MCF 10A (cell line): ENCODE results near the gene SH3RF1. TPM values are rescaled to one million over a fixed set of nuclear protein-coding genes. Genes with fewer than 3 reads are reported as not detected.

Source experiments
- BruUV-seq: library from RNA; stranded (reverse); fragments of 400-500 nt; replicated peaks from 2 replicates; lab custom pipeline; 2021; lab: Mats Ljungman, UMichigan
- CTCF ChIA-PET: fragments of 300-600 bp; sonication (Branson Sonifier 250); formaldehyde crosslinking; extraction: SDS; loops from one replicate; lab custom pipeline; 2021; ENCODE audit warnings: antibody characterized with exemption, inconsistent platforms; lab: Yijun Ruan, JAX
- POLR2A ChIA-PET: fragments of 300-600, 350-650 bp; sonication (Branson Sonifier 250); formaldehyde crosslinking; extraction: SDS; loops from one replicate; lab custom pipeline; 2020; ENCODE audit warnings: antibody characterized with exemption, inconsistent platforms; lab: Yijun Ruan, JAX
- DNase-seq: peaks from one replicate; pipeline ENCODE4 v3.0.0-alpha.2; 2018; ENCODE audit not compliant: unreplicated experiment
- H3K27ac Mint-ChIP-seq: one replicate; pipeline ENCODE4 v1.8.0; 2022; ENCODE audit warnings: mild to moderate bottlenecking, low read depth, mixed read lengths; ENCODE audit not compliant: unreplicated experiment
- H3K27me3 Mint-ChIP-seq: one replicate; pipeline ENCODE4 v1.8.0; 2022; ENCODE audit warnings: mixed read lengths; ENCODE audit not compliant: insufficient read depth, unreplicated experiment
- H3K36me3 Mint-ChIP-seq: one replicate; pipeline ENCODE4 v1.8.0; 2022; ENCODE audit warnings: mild to moderate bottlenecking, moderate library complexity, mixed read lengths; ENCODE audit not compliant: insufficient read depth, unreplicated experiment
- H3K4me1 Mint-ChIP-seq: one replicate; pipeline ENCODE4 v1.8.0; 2022; ENCODE audit warnings: mixed read lengths; ENCODE audit not compliant: insufficient read depth, unreplicated experiment
- H3K4me3 Mint-ChIP-seq: one replicate; pipeline ENCODE4 v1.8.0; 2022; ENCODE audit warnings: mild to moderate bottlenecking, moderate library complexity, mixed read lengths; ENCODE audit not compliant: unreplicated experiment
- H3K9me3 Mint-ChIP-seq: one replicate; pipeline ENCODE4 v1.8.0; 2022; ENCODE audit warnings: mixed read lengths; ENCODE audit not compliant: unreplicated experiment
- intact Hi-C: fragments of 100-400 bp; cut with micrococcal nuclease; formaldehyde crosslinking; loops from 2 replicates; pipeline ENCODE4 v1.14.1; 2022
- total RNA-seq: library from RNA; stranded (reverse); gene quantifications from 2 replicates; pipeline ENCODE4 v1.2.3, GENCODE V29; 2022
- TF ChIP-seq, protein P1 (sequence below): fragments of 200-600 bp; IDR thresholded peaks from one replicate; pipeline ENCODE4 v1.8.0; 2022; ENCODE audit warnings: antibody characterized with exemption, mild to moderate bottlenecking; ENCODE audit not compliant: unreplicated experiment

Gene SH3RF1
- total RNA-seq, 1 experiment from 2014 or later: 17.4 TPM

DNA sequence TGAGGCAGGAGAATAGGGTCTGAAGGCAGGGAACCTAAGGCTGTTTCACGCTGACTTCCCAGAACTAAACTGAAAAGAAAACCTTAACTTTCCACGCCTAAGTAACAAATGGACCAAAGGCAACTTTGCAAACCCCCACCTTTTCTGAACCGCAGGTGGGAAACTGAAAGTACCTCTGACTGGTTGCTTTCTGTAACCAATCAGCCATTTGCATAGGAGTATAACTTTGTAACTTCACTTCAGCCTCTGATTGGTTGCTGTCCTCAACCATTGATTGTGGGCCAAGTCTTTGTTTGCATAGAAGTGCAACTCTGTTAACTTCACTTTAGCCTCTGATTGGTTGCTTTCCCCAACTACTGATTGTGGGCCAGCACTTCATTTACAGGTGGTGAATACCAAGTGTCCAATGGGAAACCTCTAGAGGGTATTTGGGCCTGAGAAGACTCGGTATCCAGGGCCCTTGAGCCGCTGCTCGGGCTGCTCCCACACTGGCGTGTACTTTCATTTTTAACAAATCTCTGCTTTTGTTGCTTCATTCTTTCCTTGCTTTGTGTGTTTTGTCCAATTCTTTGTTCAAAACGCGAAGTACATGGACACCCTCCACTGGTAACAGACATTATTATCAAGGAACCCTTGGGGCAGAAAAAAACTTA lies 139.1 kb downstream of the SH3RF1 start:
- Mint-ChIP-seq H3K9me3 (no peaks in the 10 kb centered on the region), H3K36me3 (peaks cover 16% of the 10 kb centered on the region), H3K27me3 (no peaks in the 10 kb centered on the region), H3K4me3 (no peak overlapping the region), H3K27ac (no peak overlapping the region), H3K4me1 (no peaks in the 10 kb centered on the region)
- BruUV-seq: no TSS peak
- POLR2A ChIA-PET: no interaction called here
- intact Hi-C loops: no loop called here
- TF ChIP-seq, protein P1, sequence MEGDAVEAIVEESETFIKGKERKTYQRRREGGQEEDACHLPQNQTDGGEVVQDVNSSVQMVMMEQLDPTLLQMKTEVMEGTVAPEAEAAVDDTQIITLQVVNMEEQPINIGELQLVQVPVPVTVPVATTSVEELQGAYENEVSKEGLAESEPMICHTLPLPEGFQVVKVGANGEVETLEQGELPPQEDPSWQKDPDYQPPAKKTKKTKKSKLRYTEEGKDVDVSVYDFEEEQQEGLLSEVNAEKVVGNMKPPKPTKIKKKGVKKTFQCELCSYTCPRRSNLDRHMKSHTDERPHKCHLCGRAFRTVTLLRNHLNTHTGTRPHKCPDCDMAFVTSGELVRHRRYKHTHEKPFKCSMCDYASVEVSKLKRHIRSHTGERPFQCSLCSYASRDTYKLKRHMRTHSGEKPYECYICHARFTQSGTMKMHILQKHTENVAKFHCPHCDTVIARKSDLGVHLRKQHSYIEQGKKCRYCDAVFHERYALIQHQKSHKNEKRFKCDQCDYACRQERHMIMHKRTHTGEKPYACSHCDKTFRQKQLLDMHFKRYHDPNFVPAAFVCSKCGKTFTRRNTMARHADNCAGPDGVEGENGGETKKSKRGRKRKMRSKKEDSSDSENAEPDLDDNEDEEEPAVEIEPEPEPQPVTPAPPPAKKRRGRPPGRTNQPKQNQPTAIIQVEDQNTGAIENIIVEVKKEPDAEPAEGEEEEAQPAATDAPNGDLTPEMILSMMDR: no peak
- CTCF ChIA-PET: no interaction called here
- no peak for DNase-seq

DNA sequence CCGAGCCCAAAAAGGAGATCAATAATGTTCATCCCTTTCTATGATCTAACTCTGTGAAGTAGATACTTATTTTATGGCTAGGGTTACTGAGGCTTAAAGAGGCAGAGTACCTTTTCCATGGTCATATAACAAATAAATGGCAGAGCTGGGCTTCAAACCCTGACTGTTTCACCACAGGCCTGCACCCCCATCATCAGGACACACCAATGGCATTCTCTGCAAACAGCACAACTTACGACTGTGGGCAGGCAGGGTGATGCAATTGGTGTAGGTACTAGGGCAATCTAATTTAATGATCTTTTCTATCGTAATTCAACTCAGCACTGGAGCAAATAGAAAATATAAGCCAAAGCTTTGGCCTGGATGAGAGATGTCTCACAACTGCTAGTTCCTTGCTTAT lies 141.9 kb downstream of the SH3RF1 start:
- CTCF ChIA-PET: interaction anchor here (0.7 to 1.0 kb wide), 3 partner anchors 104 to 364 kb away, joined by 3 to 4 read pairs (median 3); no protein-coding TSS in a partner anchor

DNA sequence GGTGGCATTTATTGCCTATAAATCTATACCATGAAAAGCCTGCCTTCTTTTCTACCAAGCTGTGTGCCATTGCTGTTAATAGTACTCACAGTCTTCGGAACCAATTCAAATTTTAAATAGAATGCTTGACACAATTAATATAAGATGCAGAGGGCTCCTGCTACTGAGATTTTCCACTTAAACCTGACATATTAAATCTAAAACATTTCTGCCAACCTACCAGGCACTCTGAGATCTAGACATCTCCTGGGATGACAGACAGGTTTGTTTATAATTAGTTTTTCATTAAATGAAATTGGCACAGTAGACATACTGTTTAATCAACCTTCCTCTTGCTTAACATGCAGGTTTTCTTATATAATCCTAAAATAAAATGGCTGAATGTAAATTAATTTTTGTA lies 143.4 kb downstream of the SH3RF1 start:
- TF ChIP-seq, protein P1: no peak
- ChIA-PET CTCF (no interaction called here), POLR2A (interaction anchor here (0.6 to 0.7 kb wide), 2 partner anchors 13 to 48 kb away, joined by 3 read pairs; no protein-coding TSS in a partner anchor)
- no peak overlapping the region for H3K4me3 Mint-ChIP-seq
- peaks cover 17% of the 10 kb centered on the region for H3K36me3 Mint-ChIP-seq
- no TSS peak for BruUV-seq
- H3K9me3 Mint-ChIP-seq: no peaks in the 10 kb centered on the region
- H3K27me3 Mint-ChIP-seq: no peaks in the 10 kb centered on the region
- intact Hi-C loops: no loop called here
- no peaks in the 10 kb centered on the region for H3K4me1 Mint-ChIP-seq
- no peak for DNase-seq
- H3K27ac Mint-ChIP-seq: no peak overlapping the region

More for the DNA sequence above, 141.9 kb downstream of the SH3RF1 start:
- no peak for DNase-seq
- Mint-ChIP-seq H3K27me3 (no peaks in the 10 kb centered on the region), H3K36me3 (peaks cover 12% of the 10 kb centered on the region), H3K4me1 (no peaks in the 10 kb centered on the region), H3K9me3 (no peaks in the 10 kb centered on the region), H3K4me3 (no peak overlapping the region), H3K27ac (peak overlapping the region; percentile 42)
- TF ChIP-seq, protein P1: no peak
- BruUV-seq: no TSS peak
- intact Hi-C loops: no loop called here
- POLR2A ChIA-PET: no interaction called here

DNA sequence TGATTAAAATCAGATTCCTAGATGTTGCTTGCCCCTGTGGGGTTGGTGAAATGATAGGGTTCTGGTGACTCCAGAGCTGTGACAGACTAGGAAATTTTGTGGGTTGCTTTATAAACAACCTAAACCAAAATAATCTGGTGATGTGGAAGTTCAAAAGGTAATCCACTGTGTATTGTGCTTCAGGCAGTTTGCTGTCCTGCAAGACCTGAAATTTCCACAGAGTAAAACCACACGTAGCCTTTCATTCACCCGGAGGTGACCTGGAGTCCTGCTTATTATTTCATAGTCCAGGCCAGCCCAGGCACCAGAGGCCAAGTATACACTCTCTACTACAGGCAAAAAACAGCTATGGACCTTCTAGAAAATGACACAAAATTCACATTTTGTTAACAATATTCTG lies 146.1 kb downstream of the SH3RF1 start:
- BruUV-seq: no TSS peak
- H3K9me3 Mint-ChIP-seq: no peaks in the 10 kb centered on the region
- intact Hi-C loops: no loop called here
- no peaks in the 10 kb centered on the region for H3K27me3 Mint-ChIP-seq
- peaks cover 10% of the 10 kb centered on the region for H3K36me3 Mint-ChIP-seq
- no peaks in the 10 kb centered on the region for H3K4me1 Mint-ChIP-seq
- DNase-seq: no peak
- H3K27ac Mint-ChIP-seq: no peak overlapping the region
- TF ChIP-seq, protein P1: no peak
- ChIA-PET CTCF (no interaction called here), POLR2A (no interaction called here)
- H3K4me3 Mint-ChIP-seq: no peak overlapping the region
